Neuronal stem cell (in vitro differentiated cells): Measurements from ENCODE around the gene MBTD1.
"Not testable (repeated sequence)": the region's sequence is repeated elsewhere in the genome, so short reads cannot be mapped to it uniquely, and the experiment has no call there.

Source experiments
- DNase-seq: peaks from one replicate; pipeline ENCODE4 v3.0.0-alpha.2; 2013; ENCODE audit warnings: low spot score
- H2AFZ ChIP-seq: one replicate; pipeline ENCODE4 v1.6.1; 2013; ENCODE audit warnings: mild to moderate bottlenecking, low read length, inconsistent platforms
- H2AK5ac ChIP-seq: 2 replicates; pipeline ENCODE4 v1.6.1; 2013; ENCODE audit warnings: low read depth, mild to moderate bottlenecking, inconsistent platforms, low read length, moderate library complexity, mixed read lengths
- H2BK120ac ChIP-seq: 2 replicates; pipeline ENCODE4 v1.6.1; 2013; ENCODE audit warnings: low read depth, mild to moderate bottlenecking, inconsistent platforms, low read length, moderate library complexity, mixed read lengths
- H2BK12ac ChIP-seq: one replicate; pipeline ENCODE4 v1.6.1; 2013; ENCODE audit warnings: low read length, inconsistent platforms
- H2BK15ac ChIP-seq: 2 replicates; pipeline ENCODE4 v1.6.1; 2013; ENCODE audit warnings: mild to moderate bottlenecking, low read length, inconsistent platforms, mixed read lengths
- H2BK5ac ChIP-seq: one replicate; pipeline ENCODE4 v1.6.1; 2013; ENCODE audit warnings: inconsistent platforms, mild to moderate bottlenecking, low read length, moderate library complexity
- H3K14ac ChIP-seq: one replicate; pipeline ENCODE4 v1.6.1; 2013; ENCODE audit warnings: low read length, inconsistent platforms
- H3K18ac ChIP-seq: 2 replicates; pipeline ENCODE4 v1.6.1; 2013; ENCODE audit warnings: low read length, inconsistent platforms
- H3K23ac ChIP-seq: 2 replicates; pipeline ENCODE4 v1.6.1; 2013; ENCODE audit warnings: low read depth, mild to moderate bottlenecking, mixed read lengths, low read length, inconsistent platforms; ENCODE audit not compliant: poor library complexity
- H3K27ac ChIP-seq: replicated peaks from 3 replicates; pipeline ENCODE4 v1.5.1; 2013; ENCODE audit warnings: low read length, inconsistent platforms
- H3K27me3 ChIP-seq, 3 experiments: 2 replicates each; pipeline ENCODE4 v1.6.1; 2013; ENCODE audit warnings: low read length in 3 of 3, mild to moderate bottlenecking in 2 of 3, inconsistent platforms in 1 of 3, low read depth in 1 of 3, mixed read lengths in 1 of 3, moderate library complexity in 1 of 3; ENCODE audit not compliant: control insufficient read depth in 3 of 3, insufficient read depth in 3 of 3
- H3K36me3 ChIP-seq, 2 donors: replicated peaks in 1 of 2; 2 replicates each; pipeline ENCODE4 v1.6.1; 2013; ENCODE audit warnings: low read length in 2 of 2; ENCODE audit not compliant: control insufficient read depth in 2 of 2, insufficient read depth in 2 of 2
- H3K4ac ChIP-seq: 2 replicates; pipeline ENCODE4 v1.6.1; 2013; ENCODE audit warnings: inconsistent platforms, mild to moderate bottlenecking, low read length, moderate library complexity
- H3K4me1 ChIP-seq, 2 donors: 1 replicate in 1 of 2; 2 replicates in 1 of 2; pipeline ENCODE4 v1.6.1; 2013; ENCODE audit warnings: low read length in 2 of 2, low read depth in 1 of 2; ENCODE audit not compliant: control insufficient read depth in 2 of 2, insufficient read depth in 1 of 2
- H3K4me2 ChIP-seq: one replicate; pipeline ENCODE4 v1.6.1; 2013; ENCODE audit warnings: mild to moderate bottlenecking, low read length, inconsistent platforms; ENCODE audit not compliant: insufficient read depth, poor library complexity, severe bottlenecking
- H3K4me3 ChIP-seq, 2 donors: 2 replicates each; pipeline ENCODE4 v1.5.1; 2013; ENCODE audit warnings: low read length in 2 of 2, mild to moderate bottlenecking in 2 of 2, inconsistent platforms in 1 of 2, moderate library complexity in 1 of 2
- H3K79me1 ChIP-seq: one replicate; pipeline ENCODE4 v1.6.1; 2013; ENCODE audit warnings: low read depth, mild to moderate bottlenecking, inconsistent platforms, low read length, moderate library complexity
- H3K9ac ChIP-seq: one replicate; pipeline ENCODE4 v1.6.1; 2013; ENCODE audit warnings: mild to moderate bottlenecking, low read depth, low read length, inconsistent platforms; ENCODE audit not compliant: poor library complexity
- H3K9me3 ChIP-seq, 2 donors: replicated peaks in 1 of 2; 2 replicates each; pipeline versions ENCODE3 to v1.6.1; 2013; ENCODE audit warnings: low read length in 2 of 2, mild to moderate bottlenecking in 2 of 2, inconsistent platforms in 1 of 2, low read depth in 1 of 2, mixed read lengths in 1 of 2, moderate library complexity in 1 of 2; ENCODE audit not compliant: control insufficient read depth in 2 of 2, insufficient read depth in 1 of 2
- H4K8ac ChIP-seq: one replicate; pipeline ENCODE4 v1.6.1; 2013; ENCODE audit warnings: low read depth, mild to moderate bottlenecking, inconsistent platforms, low read length, moderate library complexity
- H4K91ac ChIP-seq: one replicate; pipeline ENCODE4 v1.6.1; 2013; ENCODE audit warnings: low read length, low read depth, mild to moderate bottlenecking, inconsistent platforms; ENCODE audit not compliant: poor library complexity
- WGBS, 2 donors: extraction: QIAGEN DNeasy Blood & Tissue Kit; methylation state at CpG; one replicate each; pipeline ENCODE4 v1.1.7; 2013; ENCODE audit warnings: missing lambda C conversion rate in 2 of 2, mixed read lengths in 1 of 2; ENCODE audit not compliant: insufficient read length in 2 of 2, insufficient replicate concordance in 1 of 2; ENCODE audit errors: extremely low coverage in 2 of 2; 5-methylcytosine and 5-hydroxymethylcytosine counted together

Gene MBTD1

GRCh38 chr17:51180486-51180885 is 79.4 kb downstream of the MBTD1 start:
- Histone ChIP-seq H3K79me1 (no peaks in the 10 kb centered on the region), H2AK5ac (no peak overlapping the region), H2BK12ac (no peak overlapping the region), H3K9me3 (no peaks in the 10 kb centered on the region), H3K27me3 (no peaks in the 10 kb centered on the region), H3K4me2 (no peak overlapping the region), H3K4me3 (no peak overlapping the region), H3K14ac (no peak overlapping the region), H4K8ac (no peak overlapping the region), H4K91ac (no peak overlapping the region), H3K4ac (no peak overlapping the region), H2BK120ac (no peak overlapping the region), H2BK5ac (no peak overlapping the region), H2BK15ac (no peak overlapping the region), H3K4me1 (no peaks in the 10 kb centered on the region), H3K36me3 (peaks cover 16 to 87% of the 10 kb centered on the region in 2 donors), H3K27ac (no peak overlapping the region), H3K23ac (no peak overlapping the region), H3K18ac (no peak overlapping the region), H3K9ac (no peak overlapping the region), H2AFZ (no peak overlapping the region)
- no CpG with 5 or more reads among the region's 5 CpGs for WGBS, 2 donors
- DNase-seq = no peak

GRCh38 chr17:51172030-51172429 is 87.8 kb downstream of the MBTD1 start:
- H3K4me1 ChIP-seq, H2BK5ac ChIP-seq, H3K23ac ChIP-seq, H4K91ac ChIP-seq, H3K14ac ChIP-seq, H3K9ac ChIP-seq, H2BK12ac ChIP-seq, H2AFZ ChIP-seq, H3K18ac ChIP-seq, DNase-seq, H2BK15ac ChIP-seq, H3K4me2 ChIP-seq, H3K27ac ChIP-seq, H3K27me3 ChIP-seq, H2AK5ac ChIP-seq, H3K4me3 ChIP-seq, H3K79me1 ChIP-seq, H3K4ac ChIP-seq, H2BK120ac ChIP-seq, H3K9me3 ChIP-seq, H4K8ac ChIP-seq: not testable (repeated sequence)
- peaks cover 13 to 78% of the 10 kb centered on the region in 2 donors for H3K36me3 ChIP-seq
- WGBS, 2 donors = no CpG with 5 or more reads among the region's 9 CpGs

DNA sequence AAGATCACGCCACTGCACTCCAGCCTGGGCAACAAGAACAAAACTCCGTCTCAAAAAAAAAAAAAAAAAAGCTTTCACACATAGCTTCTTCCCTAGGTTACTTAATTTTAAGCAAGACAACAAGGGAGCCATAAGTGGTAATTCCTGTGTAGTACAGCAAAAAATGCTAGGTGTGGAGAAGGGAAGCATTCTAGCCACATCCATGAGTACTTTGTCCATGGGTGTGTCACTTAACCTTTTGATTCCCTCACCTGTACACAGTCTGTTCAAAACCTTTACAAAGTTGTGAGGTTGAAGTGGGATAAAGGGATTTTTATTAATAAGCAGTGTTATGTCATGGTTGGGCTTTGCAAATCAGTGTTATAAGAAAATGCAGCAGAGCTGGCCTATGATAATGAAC is 89.1 kb downstream of the MBTD1 start:
- H3K23ac ChIP-seq = no peak overlapping the region
- H3K9ac ChIP-seq = no peak overlapping the region
- no peak overlapping the region for H2AFZ ChIP-seq
- no peak overlapping the region for H3K4me3 ChIP-seq
- no peak overlapping the region for H3K18ac ChIP-seq
- no peak overlapping the region for H4K8ac ChIP-seq
- H2BK15ac ChIP-seq = no peak overlapping the region
- H3K36me3 ChIP-seq = peaks cover 12 to 73% of the 10 kb centered on the region in 2 donors
- WGBS, 2 donors = no CpG with 5 or more reads among the region's 2 CpGs
- H3K79me1 ChIP-seq = peaks cover 4% of the 10 kb centered on the region
- no peak overlapping the region for H4K91ac ChIP-seq
- H3K4ac ChIP-seq = no peak overlapping the region
- no peak for DNase-seq
- H3K4me1 ChIP-seq = peaks cover under 1 to 1% of the 10 kb centered on the region in 2 donors
- no peak overlapping the region for H3K14ac ChIP-seq
- no peak overlapping the region for H3K4me2 ChIP-seq
- no peaks in the 10 kb centered on the region for H3K9me3 ChIP-seq
- no peaks in the 10 kb centered on the region for H3K27me3 ChIP-seq
- no peak overlapping the region for H2BK120ac ChIP-seq
- no peak overlapping the region for H2BK5ac ChIP-seq
- H2BK12ac ChIP-seq = no peak overlapping the region
- H3K27ac ChIP-seq = no peak overlapping the region
- no peak overlapping the region for H2AK5ac ChIP-seq

GRCh38 chr17:51169340-51169739 is 90.5 kb downstream of the MBTD1 start:
- Histone ChIP-seq H2BK5ac (no peak overlapping the region), H3K23ac (no peak overlapping the region), H3K9ac (no peak overlapping the region), H4K8ac (no peak overlapping the region), H2BK120ac (no peak overlapping the region), H2AK5ac (no peak overlapping the region), H2BK15ac (no peak overlapping the region), H3K9me3 (no peaks in the 10 kb centered on the region), H3K18ac (no peak overlapping the region), H3K4ac (no peak overlapping the region), H3K36me3 (peaks cover 12 to 61% of the 10 kb centered on the region in 2 donors), H3K4me2 (no peak overlapping the region), H3K79me1 (peaks cover 4% of the 10 kb centered on the region), H3K27me3 (no peaks in the 10 kb centered on the region), H4K91ac (no peak overlapping the region), H3K27ac (no peak overlapping the region), H3K4me3 (no peak overlapping the region), H3K4me1 (peaks cover 3 to 5% of the 10 kb centered on the region in 2 donors), H3K14ac (no peak overlapping the region), H2BK12ac (no peak overlapping the region), H2AFZ (no peak overlapping the region)
- no CpG with 5 or more reads among the region's 1 CpG for WGBS, 2 donors
- DNase-seq = no peak
